ENCODE measurements around the gene KRTAP21-1. TPM values are rescaled to one million over a fixed set of nuclear protein-coding genes. Genes with fewer than 3 reads are reported as not detected.

The KRTAP21-1 gene
- polyA plus RNA-seq, 3 donors from 2014 or later = not detected

- no peak for DNase-seq
- no peaks in the 10 kb centered on the region for H3K4me1 Mint-ChIP-seq
Measured at GRCh38 chr21:30714946-30715345, 40.3 kb downstream of the KRTAP21-1 start.

GRCh38 chr21:30714456-30714855 lies 40.8 kb downstream of the KRTAP21-1 start:
- peaks cover 0 to 3% (median 2%) of the 10 kb centered on the region in 3 donors for H3K27me3 Mint-ChIP-seq (ENCODE audit: low read depth in 3 of 3)
- H3K9me3 Mint-ChIP-seq = peaks cover 5 to 27% (median 12%) of the 10 kb centered on the region in 6 donors
- DNase-seq = no peak
- H3K4me1 Mint-ChIP-seq = no peaks in the 10 kb centered on the region
- H3K36me3 Mint-ChIP-seq = no peaks in the 10 kb centered on the region
- no peak overlapping the region for H3K27ac Mint-ChIP-seq
- no peak overlapping the region for H3K4me3 Mint-ChIP-seq

More at GRCh38 chr21:30714946-30715345, 40.3 kb downstream of the KRTAP21-1 start:
- Mint-ChIP-seq H3K4me3 (no peak overlapping the region), H3K36me3 (no peaks in the 10 kb centered on the region), H3K27ac (no peak overlapping the region), H3K9me3 (peaks cover 5 to 26% (median 12%) of the 10 kb centered on the region in 6 donors), H3K27me3 (ENCODE audit: low read depth in 3 of 3) (peaks cover 0 to 3% (median 2%) of the 10 kb centered on the region in 3 donors)

GRCh38 chr21:30713766-30714165 lies 41.5 kb downstream of the KRTAP21-1 start:
- Mint-ChIP-seq H3K4me1 (no peaks in the 10 kb centered on the region), H3K27ac (no peak overlapping the region), H3K4me3 (no peak overlapping the region), H3K9me3 (peaks cover 5 to 31% (median 12%) of the 10 kb centered on the region in 6 donors), H3K36me3 (no peaks in the 10 kb centered on the region), H3K27me3 (ENCODE audit: low read depth in 3 of 3) (peaks cover 0 to 3% (median 2%) of the 10 kb centered on the region in 3 donors)
- no peak for DNase-seq

DNA sequence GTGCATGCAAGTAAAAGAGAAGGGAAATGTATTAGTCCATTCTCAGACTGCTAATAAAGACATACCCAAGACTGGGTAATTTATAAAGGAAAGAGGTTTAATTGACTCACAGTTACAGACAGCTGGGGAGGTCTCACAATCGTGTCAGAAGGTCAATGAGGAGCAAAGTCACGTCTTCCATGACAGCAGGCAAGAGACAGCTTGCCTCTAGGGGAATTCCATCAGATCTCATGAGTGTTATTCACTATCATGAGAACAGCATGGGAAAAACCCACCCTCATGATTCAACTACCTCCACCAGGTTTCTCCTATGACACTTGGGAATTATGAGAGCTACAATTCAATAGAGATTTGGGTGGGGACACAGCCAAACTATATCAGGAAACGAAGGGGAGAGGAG lies 44.7 kb downstream of the KRTAP21-1 start:
- H3K4me1 Mint-ChIP-seq = no peaks in the 10 kb centered on the region
- no peaks in the 10 kb centered on the region for H3K36me3 Mint-ChIP-seq
- H3K9me3 Mint-ChIP-seq = peaks cover 5 to 27% (median 14%) of the 10 kb centered on the region in 6 donors
- DNase-seq = no peak
- peaks cover 0 to 3% (median 3%) of the 10 kb centered on the region in 3 donors for H3K27me3 Mint-ChIP-seq (ENCODE audit: low read depth in 3 of 3)
- H3K27ac Mint-ChIP-seq = no peak overlapping the region
- H3K4me3 Mint-ChIP-seq = no peak overlapping the region

GRCh38 chr21:30707409-30707808 lies 47.8 kb downstream of the KRTAP21-1 start:
- Mint-ChIP-seq H3K27me3 (ENCODE audit: low read depth in 3 of 3) (peaks cover 0 to 3% (median 3%) of the 10 kb centered on the region in 3 donors), H3K9me3 (peaks cover 2 to 24% (median 8%) of the 10 kb centered on the region in 6 donors), H3K4me1 (no peaks in the 10 kb centered on the region), H3K36me3 (no peaks in the 10 kb centered on the region), H3K27ac (no peak overlapping the region), H3K4me3 (no peak overlapping the region)
- no peak for DNase-seq

Other genes with a start within 250 kb of the KRTAP21-1 start
- not detected for gene KRTAP19-6, start 213.6 kb downstream of the KRTAP21-1 start, polyA plus RNA-seq
- gene KRTAP19-7, start 194.1 kb downstream of the KRTAP21-1 start, polyA plus RNA-seq = not detected
- not detected for gene KRTAP22-2, start 165.0 kb downstream of the KRTAP21-1 start, polyA plus RNA-seq
- not detected for gene KRTAP6-3, start 163.0 kb downstream of the KRTAP21-1 start, polyA plus RNA-seq
- gene KRTAP6-2, start 156.5 kb downstream of the KRTAP21-1 start, polyA plus RNA-seq = not detected
- gene KRTAP22-1, start 154.3 kb downstream of the KRTAP21-1 start, polyA plus RNA-seq = not detected
- not detected for gene KRTAP6-1, start 141.5 kb downstream of the KRTAP21-1 start, polyA plus RNA-seq
- gene KRTAP20-1, start 139.0 kb downstream of the KRTAP21-1 start, polyA plus RNA-seq = not detected
- not detected for gene KRTAP20-4, start 134.8 kb downstream of the KRTAP21-1 start, polyA plus RNA-seq
- not detected for gene KRTAP20-2, start 120.2 kb downstream of the KRTAP21-1 start, polyA plus RNA-seq
- not detected for gene KRTAP20-3, start 112.6 kb downstream of the KRTAP21-1 start, polyA plus RNA-seq
- not detected for gene KRTAP21-3, start 36.7 kb downstream of the KRTAP21-1 start, polyA plus RNA-seq
- gene KRTAP21-2, start 8.2 kb downstream of the KRTAP21-1 start, polyA plus RNA-seq = not detected
- gene KRTAP8-1, start 57.8 kb upstream of the KRTAP21-1 start, polyA plus RNA-seq = not detected
- gene KRTAP7-1, start 74.3 kb upstream of the KRTAP21-1 start, polyA plus RNA-seq = not detected
- gene KRTAP11-1, start 126.2 kb upstream of the KRTAP21-1 start, polyA plus RNA-seq = not detected

Measured in immature natural killer cell (primary cell).